CD4-positive, alpha-beta T cell treated with Interferon alpha-2 for 1 hour (primary cell): ENCODE data around the gene KCNMA1.

Experiments used
- DNase-seq, 2 donors: peaks; one replicate each; pipeline ENCODE4 v3.0.0-alpha.2; 2020 to 2022

KCNMA1 gene

DNA sequence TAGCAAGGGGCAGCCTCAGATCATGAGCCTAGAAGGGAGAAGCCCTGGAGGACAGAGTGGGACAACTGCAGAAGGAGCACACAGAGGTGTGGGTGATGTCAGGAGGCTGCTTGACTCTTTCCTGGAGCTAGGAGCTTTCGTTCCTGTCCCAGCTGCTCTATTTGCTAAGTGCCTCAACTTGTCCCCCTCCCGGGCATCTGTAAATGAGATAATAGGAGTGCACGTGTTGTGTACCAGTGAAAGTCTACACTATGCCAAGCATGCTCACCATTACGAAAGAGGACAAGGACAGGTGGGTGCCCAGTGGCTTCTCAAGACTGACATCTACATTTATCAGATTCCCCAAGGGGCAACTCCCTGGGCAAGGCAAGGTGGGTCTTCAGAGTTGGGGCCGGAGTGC is 162.7 kb downstream of the KCNMA1 start:
- DNase-seq, result no peak

DNA sequence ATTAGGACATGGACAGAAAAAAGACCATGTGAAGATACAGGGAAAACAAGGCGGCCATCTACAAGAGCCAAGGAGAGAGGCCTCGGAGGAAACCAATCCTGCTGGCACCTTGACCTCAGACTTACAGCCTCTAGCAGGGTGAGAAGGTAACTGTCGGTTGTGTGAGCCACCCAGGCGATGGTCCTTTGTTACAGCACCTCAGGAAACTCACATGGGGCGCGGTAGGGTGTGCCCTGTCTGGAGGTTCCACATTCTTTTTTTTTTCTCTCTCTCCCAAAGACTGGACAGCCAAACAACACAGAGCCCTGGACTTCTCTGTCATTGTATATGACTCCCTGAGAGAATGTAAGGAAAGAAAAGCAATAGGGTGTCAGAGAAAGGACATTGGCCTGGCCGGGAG is 163.2 kb downstream of the KCNMA1 start:
- no peak for DNase-seq

DNA sequence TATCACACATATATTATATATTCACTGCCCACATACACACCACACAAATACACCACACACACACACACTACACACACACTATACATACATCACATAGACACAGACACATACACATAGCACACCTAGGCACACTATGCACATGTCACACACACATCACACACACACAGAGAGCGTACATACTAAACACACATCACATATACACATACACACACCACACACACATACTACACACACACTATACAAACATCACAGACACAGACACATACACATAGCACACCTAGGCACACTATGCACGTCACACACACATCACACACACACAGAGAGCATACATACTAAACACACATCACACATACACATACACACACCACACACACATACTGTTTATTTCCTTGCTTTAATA is 165.5 kb downstream of the KCNMA1 start:
- no peak for DNase-seq

DNA sequence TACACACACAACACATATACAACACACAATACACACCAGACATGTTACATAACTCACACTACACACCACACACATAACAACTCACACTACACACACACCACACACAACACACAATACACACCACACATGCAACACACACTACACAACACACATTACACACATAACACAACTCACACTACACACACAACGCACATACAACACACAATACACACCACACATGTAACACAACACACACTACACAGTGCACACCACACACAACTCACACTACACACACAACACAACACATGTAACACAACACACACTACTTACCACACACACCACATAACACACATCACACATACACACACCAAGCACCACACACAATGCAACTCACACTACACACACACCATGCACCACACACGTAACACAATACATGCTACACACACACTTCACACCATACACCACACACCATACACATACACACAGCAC is 166.5 kb downstream of the KCNMA1 start:
- no peak for DNase-seq

DNA sequence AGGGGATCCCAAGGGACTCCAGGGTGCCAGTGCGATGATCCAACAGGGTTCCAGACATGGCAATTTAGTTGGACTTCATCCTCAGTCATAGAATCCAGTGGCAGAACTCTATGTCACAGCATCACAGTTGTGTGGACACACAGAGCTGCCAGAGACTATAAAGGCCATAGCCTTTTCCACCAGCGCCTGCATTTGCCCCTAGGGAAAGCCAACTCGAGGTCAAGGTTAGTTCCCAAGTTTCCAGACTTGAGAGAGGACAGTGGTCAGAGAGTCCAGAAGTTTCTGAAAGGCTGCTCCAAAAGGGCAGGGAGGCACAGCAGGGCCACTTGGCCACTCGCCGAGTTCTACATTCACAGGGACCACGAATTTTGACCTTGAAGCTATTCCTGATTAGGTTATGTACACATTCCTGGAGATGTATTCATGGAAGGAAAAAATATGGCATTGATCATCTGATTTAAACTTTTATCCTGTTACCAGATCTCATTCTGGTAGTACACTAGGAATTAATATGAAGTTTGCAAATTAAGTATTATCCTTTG is 170.1 kb downstream of the KCNMA1 start:
- no peak for DNase-seq

DNA sequence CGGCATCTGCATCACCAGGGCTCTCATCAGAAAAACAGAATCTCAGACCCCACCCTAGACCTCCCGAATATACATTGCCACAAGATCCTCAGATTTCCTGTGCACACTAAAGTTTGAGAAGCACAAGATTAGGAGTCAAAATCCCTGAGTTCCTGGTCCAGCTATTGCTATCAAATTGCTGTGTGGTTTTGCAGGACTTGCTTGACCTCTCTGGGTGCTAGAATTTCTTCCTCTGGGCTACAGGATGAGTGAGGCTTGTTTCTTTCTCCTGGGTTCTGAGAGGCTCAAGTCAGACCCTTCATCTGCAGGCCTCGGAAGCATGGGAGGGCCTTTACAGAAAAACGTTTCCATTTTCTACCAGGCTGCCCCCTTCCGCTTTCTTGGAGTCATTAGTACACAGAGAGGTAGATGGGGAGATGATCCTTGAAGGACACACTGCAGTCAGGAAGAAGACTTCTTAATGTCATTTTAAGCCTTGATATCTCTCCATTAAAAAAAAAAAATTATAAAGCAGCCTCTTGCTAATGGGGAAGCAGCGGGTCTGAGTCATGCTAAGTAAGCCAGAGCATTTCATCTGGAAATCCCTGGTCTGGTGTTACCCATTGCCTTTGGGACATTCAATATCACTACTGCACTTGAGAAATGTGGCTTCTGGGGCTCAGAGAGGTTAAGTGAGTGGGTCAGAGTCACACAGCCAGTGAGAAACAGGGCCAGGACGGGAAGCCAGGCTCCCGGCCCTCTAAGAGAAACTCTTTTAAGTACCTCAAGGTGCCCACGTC is 173.5 kb downstream of the KCNMA1 start:
- DNase-seq, result no peak

DNA sequence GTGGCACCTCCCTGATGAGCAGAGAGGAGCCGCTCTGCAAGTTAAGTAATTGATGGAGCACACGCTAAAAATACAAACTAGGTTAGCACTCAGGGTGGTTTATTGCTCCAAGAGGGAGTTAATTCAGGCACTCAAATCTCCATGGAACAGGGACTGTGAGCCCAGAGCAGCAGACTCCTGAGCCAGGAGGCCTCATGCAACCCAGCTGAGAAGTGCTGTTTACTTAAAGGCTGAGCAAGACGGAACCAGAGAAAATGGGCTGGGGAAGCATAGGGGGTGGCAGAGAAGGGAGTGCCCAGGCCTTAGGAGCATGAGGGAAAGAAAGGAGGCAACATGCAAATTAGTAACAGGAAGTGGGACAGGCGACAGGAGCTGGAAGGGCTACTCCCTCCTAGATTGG is 174.1 kb downstream of the KCNMA1 start:
- no peak for DNase-seq

DNA sequence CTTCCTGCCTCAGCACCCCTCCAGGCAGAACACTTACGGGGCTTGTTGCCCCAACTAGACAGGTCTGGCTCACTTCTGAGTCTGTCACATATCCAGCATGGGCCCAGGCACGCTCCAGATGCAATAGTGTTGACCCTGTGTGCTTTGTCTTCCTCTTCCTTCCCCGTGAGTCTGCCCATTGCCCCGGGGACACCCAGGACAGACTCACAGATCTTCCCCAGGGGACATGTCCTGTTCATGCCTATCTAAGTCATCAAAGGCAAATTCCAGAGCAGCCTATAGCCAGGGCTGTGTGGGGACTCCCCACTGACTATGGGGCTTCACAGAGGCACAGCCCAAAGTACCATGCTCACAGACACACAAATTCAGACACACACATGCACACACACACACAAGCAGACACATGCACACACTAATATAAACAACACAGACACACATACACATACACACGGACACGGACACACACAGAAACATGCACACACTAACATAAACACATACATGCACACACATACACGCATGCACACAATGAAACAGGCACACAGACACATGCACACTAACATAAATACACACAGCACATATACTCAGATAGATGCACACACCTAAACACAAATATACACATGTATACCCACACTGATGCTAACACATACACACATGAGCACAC is 175.8 kb downstream of the KCNMA1 start:
- no peak for DNase-seq

DNA sequence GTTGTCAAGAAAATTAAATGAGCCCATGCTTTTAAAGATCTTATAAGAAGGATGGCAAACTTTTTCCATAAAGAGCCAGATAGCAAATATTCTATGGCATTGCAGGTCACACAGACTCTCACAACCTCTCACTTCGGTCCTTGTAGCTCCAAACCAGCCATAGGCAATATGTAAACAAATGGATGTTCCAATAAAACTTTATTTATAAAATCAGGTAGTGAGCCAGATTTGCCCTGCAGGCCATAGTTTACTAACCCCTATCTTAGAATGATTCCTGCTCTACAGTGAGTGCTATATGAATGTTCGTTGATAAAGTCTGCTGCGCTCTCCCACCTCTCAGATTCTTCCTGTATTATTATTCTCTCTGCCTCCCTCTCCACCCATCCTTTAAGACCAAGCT is 177.7 kb downstream of the KCNMA1 start:
- no peak for DNase-seq

DNA sequence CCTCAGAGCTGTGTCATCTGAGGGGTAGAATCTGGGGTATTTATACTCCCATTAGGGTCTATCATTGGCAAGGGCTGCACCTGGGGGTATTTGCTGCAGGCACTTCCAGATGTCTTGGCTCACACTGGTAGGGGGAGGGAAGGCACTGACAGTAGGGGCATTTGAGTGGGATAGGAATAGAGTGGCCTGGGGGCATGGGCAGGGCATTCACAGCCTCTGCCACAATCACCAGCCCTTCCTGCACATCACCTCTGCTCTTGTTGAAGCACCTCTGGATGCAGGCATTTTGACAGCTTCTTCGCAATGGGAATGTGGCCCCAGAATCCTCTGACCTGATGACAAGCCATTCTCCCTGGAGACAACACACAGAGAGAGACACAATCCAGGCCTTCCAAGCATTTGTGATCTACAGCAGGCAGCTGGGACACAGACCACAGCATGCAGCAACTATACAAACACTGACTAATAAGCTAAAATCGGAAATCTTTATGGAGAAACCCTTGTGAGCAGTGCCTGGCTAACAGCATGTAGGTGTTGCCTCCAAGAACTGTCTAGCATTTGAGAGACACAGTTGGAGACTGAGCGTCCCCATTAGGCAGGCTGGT is 178.5 kb downstream of the KCNMA1 start:
- no peak for DNase-seq

DNA sequence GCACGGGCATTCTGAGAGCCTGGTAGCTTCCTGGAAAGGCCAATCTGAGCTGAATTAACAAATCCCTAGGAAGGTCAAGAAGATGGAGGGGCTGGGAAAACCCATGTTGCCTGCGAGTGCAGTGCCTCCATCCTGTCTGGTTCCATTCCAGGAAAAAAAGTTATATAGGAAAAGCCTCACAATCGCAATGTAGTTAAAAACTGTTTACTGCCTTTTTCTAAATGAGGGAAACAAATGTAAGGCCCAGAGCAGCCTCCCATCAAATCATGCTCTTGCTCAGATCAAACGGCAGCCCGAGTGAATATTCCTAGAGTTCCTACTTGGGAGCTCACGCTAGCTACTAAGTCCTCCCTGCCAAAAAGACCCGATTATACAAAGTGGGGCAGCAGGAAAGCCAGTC is 179.9 kb downstream of the KCNMA1 start:
- no peak for DNase-seq

DNA sequence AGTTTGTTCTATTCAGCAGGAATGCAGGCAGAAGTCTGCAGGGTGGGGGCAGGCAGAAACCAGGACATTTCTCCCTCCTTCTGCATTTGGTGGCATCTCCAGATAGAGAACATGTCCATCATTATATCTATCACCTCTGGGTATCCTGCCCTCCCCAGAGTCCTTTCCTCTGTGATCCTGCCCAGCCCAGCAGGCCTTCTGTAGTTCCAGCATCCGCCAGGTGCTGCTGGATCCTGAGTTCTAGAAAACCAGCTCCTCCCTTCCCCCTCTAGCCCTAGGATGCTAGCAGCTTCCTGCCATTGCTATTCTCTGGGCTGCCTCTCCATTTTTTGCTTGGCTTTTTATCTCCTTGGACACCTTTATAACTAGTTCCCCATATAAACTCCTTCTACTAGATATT is 180.3 kb downstream of the KCNMA1 start:
- no peak for DNase-seq

DNA sequence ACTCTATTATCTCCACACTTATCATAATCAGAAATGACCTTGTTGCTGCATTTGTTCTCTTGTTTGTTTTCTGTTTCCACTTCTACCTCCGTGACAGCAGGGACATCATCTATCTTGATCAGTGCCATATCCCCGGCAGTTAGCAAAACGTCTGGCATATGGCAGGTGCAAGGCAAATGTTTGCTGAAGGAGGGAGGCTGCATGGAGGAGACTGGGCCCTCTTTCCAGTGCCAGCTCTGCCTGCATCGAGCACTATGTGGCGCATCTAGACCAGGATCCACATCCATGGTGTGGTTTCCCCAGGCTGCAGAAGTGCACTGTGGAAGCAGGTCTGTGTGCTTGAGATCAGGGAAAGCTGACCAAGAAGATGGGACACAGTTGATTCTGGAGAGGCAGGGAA is 181.2 kb downstream of the KCNMA1 start:
- no peak for DNase-seq

DNA sequence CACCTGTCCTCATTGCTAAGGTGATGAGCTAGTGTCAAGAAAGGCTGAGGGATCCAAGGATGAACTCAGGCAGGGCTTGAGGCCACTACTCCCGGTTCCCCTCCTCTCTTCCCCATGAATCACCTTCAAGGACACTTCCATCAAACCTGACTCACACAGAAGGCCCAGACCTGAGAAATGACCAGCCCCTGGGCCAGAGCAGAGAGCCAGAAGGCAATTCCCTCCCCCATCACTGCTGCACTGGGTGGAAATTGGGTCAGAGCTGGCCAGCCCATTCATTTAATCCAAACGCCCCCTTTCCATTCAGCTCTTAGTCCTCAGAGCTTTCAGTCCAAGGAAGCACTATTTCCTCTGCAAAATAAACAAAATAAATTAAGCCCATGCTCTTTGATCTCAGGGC is 182.0 kb downstream of the KCNMA1 start:
- DNase-seq, result no peak

DNA sequence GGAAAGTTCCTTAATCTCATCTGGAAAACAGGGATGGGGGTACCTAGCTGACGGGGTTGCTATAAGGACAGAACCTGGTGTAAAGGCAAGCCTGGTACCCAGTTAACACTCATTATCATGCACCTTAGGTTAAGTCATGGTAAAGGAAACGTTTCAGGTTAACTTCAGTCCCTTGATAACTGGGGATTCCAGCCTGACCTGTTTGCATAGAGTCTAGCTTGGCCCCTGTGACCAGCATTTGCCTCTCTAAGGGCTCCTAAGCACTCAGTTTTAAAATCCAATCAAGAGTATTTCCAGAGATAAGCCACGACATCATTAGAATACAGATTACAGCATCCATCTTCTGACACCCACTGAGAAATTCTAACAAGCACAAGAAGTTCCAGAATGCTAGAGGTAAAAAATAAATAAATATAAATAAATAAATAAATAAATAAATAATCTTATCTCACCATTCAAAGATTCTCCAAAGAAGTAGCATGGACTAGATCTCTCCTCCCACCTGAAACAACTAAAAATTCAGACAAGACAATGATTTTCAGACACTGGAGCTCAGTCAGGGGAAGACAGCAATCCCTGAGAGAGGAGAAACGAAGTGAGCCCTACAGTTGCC is 184.6 kb downstream of the KCNMA1 start:
- no peak for DNase-seq

DNA sequence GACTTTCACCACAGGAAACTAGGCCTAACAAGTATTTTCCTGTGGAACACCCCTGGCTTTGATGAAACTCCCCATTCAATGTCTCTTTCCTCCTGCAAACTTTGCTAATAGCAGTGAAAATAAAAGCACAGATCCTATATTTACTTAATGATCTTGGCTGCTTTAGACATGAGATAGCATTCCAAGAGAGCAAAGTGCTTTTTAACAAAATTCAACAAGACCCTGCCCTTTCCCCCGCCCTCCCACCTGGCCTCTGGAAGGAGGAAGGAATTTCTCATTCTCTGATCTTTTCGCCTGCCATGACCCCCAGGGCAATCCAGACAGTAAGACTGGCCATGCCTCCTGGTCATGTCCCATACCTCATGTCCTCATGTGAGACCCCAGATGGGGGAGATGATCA is 185.7 kb downstream of the KCNMA1 start:
- no peak for DNase-seq

DNA sequence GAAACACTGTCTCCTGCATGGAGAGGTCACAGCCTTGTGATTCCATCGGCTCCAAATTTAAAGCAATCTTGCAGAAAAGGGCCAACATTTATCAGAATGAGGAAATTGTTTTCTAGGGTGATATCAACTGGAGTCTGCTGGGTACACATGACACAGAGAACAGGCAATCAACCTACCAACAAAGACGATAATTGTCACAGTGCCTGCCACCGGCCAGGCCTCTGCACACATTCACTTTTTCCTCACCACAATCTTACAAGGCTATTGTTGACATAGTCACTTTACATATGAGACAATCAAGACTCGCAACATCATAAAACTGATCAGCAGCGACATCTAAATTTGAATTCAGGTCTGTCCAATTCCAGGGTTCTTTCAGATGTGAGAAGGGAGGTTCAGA is 189.4 kb downstream of the KCNMA1 start:
- no peak for DNase-seq

DNA sequence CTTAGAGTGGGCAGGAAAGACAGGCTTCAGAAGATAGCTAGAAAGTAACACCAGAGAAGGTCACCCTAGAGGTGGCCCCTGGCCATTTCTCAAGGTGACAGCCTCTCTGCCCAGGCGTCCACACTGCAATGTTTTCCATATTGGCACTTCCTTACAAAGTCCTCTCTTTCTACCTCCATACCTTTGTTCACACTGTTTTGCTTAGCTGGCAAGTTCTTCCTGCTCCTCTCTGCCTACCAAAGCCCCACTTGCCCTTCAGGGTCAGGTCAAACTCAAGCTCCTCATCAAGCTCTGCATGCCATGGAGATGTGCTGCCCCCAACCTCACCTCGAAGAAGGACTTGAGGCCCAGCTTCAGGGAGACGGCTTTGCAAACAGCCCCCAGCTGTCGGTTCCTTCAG is 190.9 kb downstream of the KCNMA1 start:
- DNase-seq, result no peak

DNA sequence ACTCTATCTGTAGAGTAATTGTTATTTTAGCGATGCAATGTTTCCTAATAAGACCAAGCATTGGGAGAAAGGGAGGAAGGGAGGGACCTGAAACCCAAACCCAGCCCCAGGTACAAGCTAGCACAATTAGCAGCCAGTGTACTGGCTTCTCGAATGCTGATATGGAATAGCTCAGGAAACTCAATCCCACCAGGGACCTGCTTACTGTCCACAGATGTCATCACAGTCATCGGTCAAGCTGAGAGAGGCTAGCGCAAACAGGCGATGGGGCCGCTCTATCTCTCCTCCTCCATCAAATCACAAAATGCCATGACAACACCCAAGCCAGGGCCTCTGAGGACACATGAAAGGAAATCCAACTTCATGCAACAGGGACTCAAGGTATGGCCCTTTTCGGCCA is 192.1 kb downstream of the KCNMA1 start:
- DNase-seq, result no peak

DNA sequence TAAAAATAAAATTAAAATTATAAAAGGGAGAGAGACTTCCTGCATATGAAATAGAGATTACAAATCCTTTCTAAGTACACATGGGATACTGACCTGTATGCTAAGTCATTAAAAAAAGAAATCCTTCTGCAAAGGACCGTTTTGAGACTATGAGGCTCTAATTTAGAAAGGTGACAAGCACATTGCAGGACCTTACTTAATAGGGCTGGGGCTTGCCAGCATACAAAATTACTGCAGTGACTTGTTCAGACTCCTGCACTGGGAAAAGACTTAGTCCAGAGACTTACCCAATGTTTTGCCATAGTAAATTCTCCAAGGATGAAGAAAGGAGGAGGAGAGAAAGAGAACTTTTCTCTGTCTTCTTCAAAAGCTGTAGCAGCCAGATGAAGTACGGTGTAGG is 193.6 kb downstream of the KCNMA1 start:
- no peak for DNase-seq

DNA sequence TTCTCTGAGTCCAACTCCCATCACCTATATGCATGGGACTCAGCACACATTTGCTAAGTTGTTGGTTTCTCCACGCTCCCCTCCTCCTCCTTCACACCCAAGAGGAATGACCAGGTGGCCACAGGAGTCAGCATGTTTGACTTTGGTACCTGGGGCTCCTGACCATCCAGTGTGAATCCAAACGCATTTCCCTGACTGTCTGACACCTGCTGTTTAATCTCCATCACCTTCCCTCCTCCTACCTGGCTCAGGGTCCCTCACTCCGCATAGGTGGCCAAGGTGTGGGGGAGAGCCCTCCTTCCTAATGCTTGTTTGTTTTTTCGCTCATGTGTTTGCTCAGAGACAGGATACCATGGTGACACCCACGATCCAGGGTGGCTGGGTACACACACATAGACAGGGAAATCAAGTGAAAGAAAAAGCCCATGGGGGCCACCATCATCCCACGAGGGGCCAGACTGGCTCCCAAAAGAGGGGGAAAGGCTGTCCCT is 194.9 kb downstream of the KCNMA1 start:
- DNase-seq, result no peak

DNA sequence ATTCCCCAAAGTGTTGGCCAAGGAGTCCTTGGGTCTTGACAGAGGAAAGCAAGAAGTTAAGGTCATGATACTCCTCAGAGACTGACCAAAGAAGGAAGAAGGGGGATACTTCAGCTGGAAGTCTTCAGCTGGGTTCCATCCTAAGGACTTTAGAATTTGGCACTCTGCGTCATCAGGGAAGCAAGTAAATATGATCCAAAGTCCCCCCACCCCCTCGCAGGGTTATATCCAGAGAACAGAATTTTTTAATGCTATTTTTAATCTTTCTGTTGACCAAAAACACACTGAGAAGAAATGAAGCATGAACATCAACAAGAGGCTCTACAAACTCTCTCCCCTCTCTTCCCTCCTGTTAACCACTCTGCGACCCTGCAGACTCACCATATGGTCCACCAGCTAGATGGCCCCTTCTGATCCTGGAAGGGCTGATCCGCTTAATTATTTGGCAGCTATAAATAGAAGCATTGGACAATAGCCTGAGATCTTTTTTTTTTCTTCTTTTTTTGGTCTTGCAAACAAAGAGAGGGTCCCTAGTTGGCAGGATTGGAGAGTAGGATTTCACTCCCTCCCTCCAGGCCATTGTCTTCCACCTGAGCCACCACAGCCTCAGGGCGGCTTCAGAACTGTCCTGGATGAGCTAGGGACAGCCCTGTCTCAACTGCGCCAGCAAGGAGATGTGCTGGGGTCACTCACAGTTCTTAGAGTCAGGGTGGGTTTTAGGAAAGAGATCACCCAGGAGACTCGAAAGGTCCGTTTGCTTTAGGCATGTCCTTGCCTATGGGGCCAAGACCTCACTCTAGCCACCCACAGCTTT is 196.0 kb downstream of the KCNMA1 start:
- no peak for DNase-seq
